ENCODE results near the gene NACAD.

The NACAD gene

GRCh38 chr7:45073786-45074527 lies 14.8 kb downstream of the NACAD start:
- no peak for DNase-seq (ENCODE audit: low spot score)

DNA sequence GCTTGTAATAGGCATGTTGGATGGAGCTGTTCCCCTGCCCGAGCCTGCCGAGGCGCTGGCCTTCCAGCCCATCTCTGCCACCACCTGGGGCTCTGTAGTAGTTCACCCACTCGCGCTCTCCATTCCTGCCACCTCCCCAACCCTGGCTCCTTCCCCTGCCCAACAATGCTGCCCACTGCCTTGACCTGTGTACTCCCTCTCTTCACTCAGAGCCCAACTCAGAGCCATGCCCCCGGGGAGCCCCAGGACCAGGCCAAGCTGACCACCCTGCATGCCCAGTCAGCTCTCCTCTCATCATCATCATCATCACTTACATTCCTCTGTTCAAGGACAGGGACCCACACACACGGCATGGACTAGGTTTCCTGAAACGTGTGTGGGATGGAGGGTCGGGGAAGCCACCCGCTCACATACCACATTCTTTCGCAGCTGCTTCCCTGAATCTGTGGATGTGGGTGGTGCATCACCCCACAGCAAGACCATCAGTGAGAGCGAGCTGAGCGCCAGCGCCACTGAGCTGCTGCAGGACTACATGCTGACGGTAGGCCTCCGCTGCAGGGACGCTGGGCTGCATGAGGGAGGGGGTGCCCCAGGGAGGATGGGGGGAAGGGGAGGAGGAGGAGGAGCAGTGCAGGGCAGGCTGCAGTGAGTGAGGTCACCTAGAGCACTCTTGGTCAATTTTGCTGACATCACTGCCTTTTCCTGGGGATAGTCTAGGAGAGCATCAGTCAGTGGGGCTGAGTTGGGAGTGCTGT lies 15.6 kb downstream of the NACAD start:
- no peak for DNase-seq (ENCODE audit: low spot score)

DNA sequence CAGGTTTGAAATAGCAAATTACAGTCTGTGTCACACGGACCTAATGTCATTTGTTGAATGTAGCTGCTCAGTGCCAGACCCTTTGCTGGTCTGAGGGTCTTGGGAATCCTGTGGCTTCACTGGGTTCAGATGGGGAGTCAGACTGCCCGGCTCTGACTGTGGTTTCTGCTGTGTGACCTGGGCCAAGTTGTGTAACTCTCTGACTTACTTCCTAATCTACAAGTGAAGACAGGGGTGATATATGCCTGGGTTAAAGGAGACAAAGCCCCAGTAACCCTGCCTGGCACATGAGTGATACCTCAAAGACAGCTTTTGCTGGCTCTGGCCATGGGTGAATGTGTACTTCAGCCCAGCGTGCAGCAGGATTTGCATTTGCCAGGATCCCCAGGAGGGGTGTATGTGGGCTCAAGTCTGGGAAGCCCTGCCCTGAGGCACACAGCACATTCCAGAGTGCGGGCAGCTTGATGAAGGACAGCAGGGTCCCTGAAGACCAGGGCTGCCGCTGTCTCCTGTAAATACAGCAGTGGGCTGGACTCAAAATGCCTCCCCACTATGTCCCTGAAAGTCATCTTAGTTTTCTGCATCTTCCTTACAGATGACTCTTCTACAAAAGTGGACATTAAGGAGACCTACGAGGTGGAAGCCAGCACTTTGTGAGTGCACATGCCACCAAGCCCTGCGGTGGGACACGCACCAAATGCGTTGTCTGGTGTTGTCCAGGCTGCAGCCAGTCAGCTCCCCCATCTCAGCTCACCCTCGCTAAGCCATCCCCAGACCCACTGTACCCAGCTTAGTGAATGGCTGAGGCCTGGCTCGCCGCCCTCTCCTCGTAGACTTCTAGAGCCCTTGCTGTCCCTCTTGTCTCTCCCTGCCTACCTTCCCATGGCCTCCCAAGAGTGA lies 16.4 kb downstream of the NACAD start:
- no peak for DNase-seq (ENCODE audit: low spot score)

DNA sequence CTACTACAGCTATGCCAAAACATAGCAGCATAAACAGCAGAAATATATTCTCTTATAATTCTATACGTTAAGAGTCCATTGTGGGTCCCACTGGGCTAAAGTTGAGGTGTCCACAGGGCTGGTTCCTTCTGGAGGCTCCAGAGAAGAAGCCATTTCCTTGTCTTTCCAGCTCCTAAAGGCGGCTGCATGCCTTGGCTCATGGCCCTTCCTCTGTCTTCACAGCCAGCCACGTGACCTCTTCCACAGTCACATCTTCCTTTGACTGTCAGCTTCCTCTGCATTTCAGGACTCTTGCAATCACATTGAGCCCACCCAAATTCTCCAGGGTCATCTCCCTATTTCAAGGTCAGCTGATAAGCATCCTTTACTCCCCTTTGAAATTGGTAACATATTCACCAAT lies 17.2 kb downstream of the NACAD start:
- DNase-seq (ENCODE audit: low spot score), result no peak

- no peak for DNase-seq (ENCODE audit: low spot score)
Measured at GRCh38 chr7:45070254-45070642, 18.5 kb downstream of the NACAD start.

- DNase-seq (ENCODE audit: low spot score), result no peak
Measured at GRCh38 chr7:45069444-45070253, 19.1 kb downstream of the NACAD start.

GRCh38 chr7:45068236-45069023 lies 20.3 kb downstream of the NACAD start:
- no peak for DNase-seq (ENCODE audit: low spot score)

- no peak for DNase-seq (ENCODE audit: low spot score)
Measured at GRCh38 chr7:45067582-45067981, 21.2 kb downstream of the NACAD start.

GRCh38 chr7:45066409-45066808 lies 22.4 kb downstream of the NACAD start:
- DNase-seq (ENCODE audit: low spot score), result no peak

DNA sequence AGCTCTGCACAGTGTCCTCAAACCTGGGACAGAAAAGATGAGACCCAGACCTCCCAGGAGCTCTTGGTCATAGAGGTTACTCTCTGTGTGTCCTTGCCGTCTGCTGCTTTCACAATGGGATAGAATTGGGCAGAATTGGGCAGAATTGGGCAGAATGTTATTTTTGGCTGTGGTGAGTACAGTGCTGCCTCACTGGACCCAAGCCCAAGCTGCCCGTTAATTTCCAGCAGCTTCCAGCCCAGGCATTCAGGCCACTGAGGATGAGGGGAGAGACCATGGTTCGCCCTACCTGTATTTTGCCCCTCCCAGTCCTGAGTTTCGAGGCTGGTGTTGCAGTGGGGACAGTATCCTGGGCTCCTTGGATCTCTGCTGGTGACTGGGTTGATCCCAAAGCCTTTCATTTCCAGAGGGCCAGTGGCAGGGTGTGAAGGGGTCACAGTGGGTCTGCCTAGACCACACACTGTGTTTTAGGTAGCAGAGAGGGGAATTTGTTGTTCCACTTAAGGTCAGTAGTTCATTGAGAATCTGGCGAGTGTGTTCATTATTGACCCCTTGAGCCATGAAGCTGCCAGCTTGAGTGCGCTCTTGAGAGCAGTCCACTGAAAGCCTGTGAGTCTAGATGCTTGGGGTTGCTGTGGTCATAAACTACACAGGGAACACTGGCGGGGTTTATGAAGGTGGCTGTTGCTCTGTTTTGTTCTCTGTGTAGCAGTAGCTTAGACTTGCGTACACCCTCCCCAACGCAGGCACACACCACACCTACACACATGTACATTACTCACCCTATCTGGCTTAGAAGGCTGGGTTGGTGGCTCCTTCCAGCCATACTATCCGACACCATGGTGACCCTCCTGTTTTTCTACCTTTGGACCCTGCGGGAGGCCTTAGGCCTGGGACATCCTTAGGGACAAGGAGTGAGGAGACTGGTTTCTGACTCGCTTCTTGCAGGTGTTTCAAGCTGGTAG lies 23.5 kb downstream of the NACAD start:
- DNase-seq (ENCODE audit: low spot score), result no peak

DNA sequence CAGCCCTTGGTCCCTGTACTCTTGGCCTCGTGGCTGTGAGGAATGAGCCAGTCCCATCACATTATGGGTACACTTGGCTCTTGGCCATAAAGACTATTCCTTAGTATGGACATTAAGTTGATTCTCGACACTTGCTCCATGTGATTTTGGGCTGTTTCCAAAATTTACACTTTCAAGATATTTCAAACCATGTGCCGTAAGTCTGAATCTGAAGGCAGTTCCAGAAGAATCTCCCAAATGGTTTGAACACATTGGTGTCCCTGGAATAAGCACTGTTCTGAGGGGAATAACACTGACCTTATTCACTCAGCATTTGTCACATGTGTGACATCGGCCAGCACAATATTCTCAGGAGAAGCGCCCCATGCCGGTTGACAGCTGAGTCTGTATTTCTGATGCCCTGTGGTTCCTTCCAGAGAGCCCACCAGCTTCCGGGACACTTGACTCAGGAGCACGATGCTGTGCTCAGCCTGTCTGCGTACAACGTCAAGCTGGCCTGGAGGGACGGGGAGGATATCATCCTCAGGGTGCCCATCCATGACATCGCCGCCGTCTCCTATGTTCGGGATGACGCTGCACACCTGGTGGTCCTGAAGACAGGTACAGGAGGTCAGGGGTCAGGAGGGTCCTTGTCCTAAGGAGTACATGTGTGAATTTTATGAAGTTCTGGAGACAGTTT lies 24.6 kb downstream of the NACAD start:
- DNase-seq (ENCODE audit: low spot score), result no peak

- no peak for DNase-seq (ENCODE audit: low spot score)
Measured at GRCh38 chr7:45061806-45062425, 26.9 kb downstream of the NACAD start.

DNA sequence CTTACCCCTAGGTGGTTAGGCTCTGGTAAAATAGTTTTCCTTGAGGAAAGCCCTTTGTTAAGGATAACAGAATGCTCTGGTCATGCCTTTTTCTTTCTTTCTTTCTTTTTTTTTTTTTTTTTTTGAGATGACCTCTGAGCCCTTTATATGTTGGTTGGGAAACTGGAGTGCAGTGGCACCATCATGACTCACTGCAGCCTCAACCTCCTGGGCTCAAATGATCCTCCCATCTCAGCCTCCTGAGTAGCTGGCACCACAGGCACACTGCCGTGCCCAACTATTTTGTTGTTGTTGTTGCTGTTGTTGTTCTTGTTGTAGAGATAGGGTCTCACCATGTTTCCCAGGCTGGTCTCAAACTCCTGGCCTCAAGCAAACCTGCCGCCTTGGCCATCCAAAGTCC lies 27.4 kb downstream of the NACAD start:
- DNase-seq (ENCODE audit: low spot score), result no peak

GRCh38 chr7:45060295-45060694 lies 28.5 kb downstream of the NACAD start:
- no peak for DNase-seq (ENCODE audit: low spot score)

DNA sequence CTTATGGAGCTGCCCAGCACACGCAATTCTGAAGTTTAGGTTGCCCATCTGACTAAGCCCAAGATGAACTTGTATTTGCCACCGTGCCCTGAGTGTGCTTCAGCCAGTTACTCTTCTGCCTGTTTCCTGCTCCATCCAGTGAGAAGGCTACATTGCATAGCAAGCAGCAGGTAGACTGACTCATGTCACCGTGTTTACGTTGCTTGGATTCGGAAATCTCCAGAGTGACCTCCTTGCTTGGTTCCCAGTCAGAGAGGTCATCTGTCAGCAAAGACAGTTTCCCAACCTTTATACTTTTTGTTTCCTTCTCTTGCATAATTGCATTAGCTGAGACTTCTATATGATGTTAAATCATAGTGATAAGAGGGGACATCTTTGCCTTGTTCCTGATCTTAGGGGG lies 30.9 kb downstream of the NACAD start:
- no peak for DNase-seq (ENCODE audit: low spot score)

GRCh38 chr7:45055594-45056219 lies 33.1 kb downstream of the NACAD start:
- no peak for DNase-seq (ENCODE audit: low spot score)

GRCh38 chr7:45055016-45055415 lies 33.8 kb downstream of the NACAD start:
- no peak for DNase-seq (ENCODE audit: low spot score)

- no peak for DNase-seq (ENCODE audit: low spot score)
Measured at GRCh38 chr7:45054442-45054841, 34.3 kb downstream of the NACAD start.
